CD4-positive, alpha-beta T cell treated with Interleukin-10 for 1 hour (primary cell): ENCODE measurements around the gene DNAAF6.
A peak's percentile ranks its signal among the peaks of the same experiment; 100 is the strongest.
"Not testable (repeated sequence)": the region's sequence is repeated elsewhere in the genome, so short reads cannot be mapped to it uniquely, and the experiment has no call there.

Source experiments
- DNase-seq: peaks from one replicate; pipeline ENCODE4 v3.0.0-alpha.2; 2020

DNAAF6 gene

GRCh38 chrX:107205770-107206696, at the start of gene DNAAF6, which contains the start of gene NUP62CL:
DNAAF6 (plus strand) TSS chrX:107206611; CDS start chrX:107212876, 6,265 bp downstream.
NUP62CL (minus strand) TSS chrX:107206433; CDS start chrX:107175146, 31,287 bp downstream.
- DNase-seq = peak; percentile 85

GRCh38 chrX:107157618-107158017, 48.8 kb upstream of the DNAAF6 start:
- DNase-seq = not testable (repeated sequence)

- no peak for DNase-seq
Measured at GRCh38 chrX:107167163-107167921, 39.1 kb upstream of the DNAAF6 start.

GRCh38 chrX:107168257-107168656, 38.2 kb upstream of the DNAAF6 start:
- DNase-seq = no peak

GRCh38 chrX:107168712-107169111, 37.7 kb upstream of the DNAAF6 start:
- DNase-seq = no peak

GRCh38 chrX:107171369-107172102, 34.9 kb upstream of the DNAAF6 start:
- no peak for DNase-seq

GRCh38 chrX:107197319-107197718, 9.1 kb upstream of the DNAAF6 start:
- DNase-seq = no peak

- DNase-seq = not testable (repeated sequence)
Measured at GRCh38 chrX:107198074-107198473, 8.3 kb upstream of the DNAAF6 start.

GRCh38 chrX:107199491-107199890, 6.9 kb upstream of the DNAAF6 start:
- DNase-seq = no peak

GRCh38 chrX:107204068-107204605, 2.3 kb upstream of the DNAAF6 start:
- no peak for DNase-seq

GRCh38 chrX:107206697-107207065, 270 bp downstream of the DNAAF6 start:
- DNase-seq = no peak

GRCh38 chrX:107207089-107207488, 678 bp downstream of the DNAAF6 start:
- DNase-seq = no peak

GRCh38 chrX:107207943-107208342, 1.5 kb downstream of the DNAAF6 start:
- DNase-seq = no peak

- DNase-seq = no peak
Measured at GRCh38 chrX:107213477-107213876, 7.1 kb downstream of the DNAAF6 start.

- DNase-seq = no peak
Measured at GRCh38 chrX:107226757-107227156, 20.3 kb downstream of the DNAAF6 start.

- no peak for DNase-seq
Measured at GRCh38 chrX:107227780-107228485, 21.5 kb downstream of the DNAAF6 start.

- no peak for DNase-seq
Measured at GRCh38 chrX:107228486-107228819, 22.0 kb downstream of the DNAAF6 start.

- peak; percentile 0 for DNase-seq
Measured at GRCh38 chrX:107272431-107272921, 66.1 kb downstream of the DNAAF6 start.

GRCh38 chrX:107273795-107274194, 67.4 kb downstream of the DNAAF6 start:
- DNase-seq = no peak

- no peak for DNase-seq
Measured at GRCh38 chrX:107288676-107289075, 82.3 kb downstream of the DNAAF6 start.

GRCh38 chrX:107290019-107290418, 83.6 kb downstream of the DNAAF6 start:
- no peak for DNase-seq

GRCh38 chrX:107293056-107293455, 86.6 kb downstream of the DNAAF6 start:
- DNase-seq = no peak
